Neural cell (in vitro differentiated cells): ENCODE data around the gene TMEM218.

ENCODE experiments used
- CTCF ChIP-seq: fragments of 450-650 bp; IDR thresholded peaks from 2 replicates; pipeline ENCODE4 v1.5.1; 2014; ENCODE audit warnings: antibody characterized with exemption, mild to moderate bottlenecking, moderate library complexity; ENCODE audit not compliant: poor library complexity, severe bottlenecking
- EP300 ChIP-seq: fragments of 450-650 bp; conservative IDR thresholded peaks from 2 replicates; pipeline ENCODE4 v1.6.1; 2014; ENCODE audit warnings: antibody characterized with exemption, mild to moderate bottlenecking, moderate library complexity; ENCODE audit not compliant: poor library complexity, severe bottlenecking
- EZH2 ChIP-seq: fragments of 200-600, 300-800 bp; shearing (Covaris generic), sonication (generic); IDR thresholded peaks from 2 replicates; pipeline ENCODE4 v1.6.1; 2014; ENCODE audit warnings: antibody characterized with exemption, low read length, borderline replicate concordance, mild to moderate bottlenecking; ENCODE audit not compliant: insufficient read depth, poor library complexity, severe bottlenecking
- POLR2AphosphoS5 ChIP-seq: IDR thresholded peaks from 2 replicates; pipeline ENCODE4 v1.6.1; 2012
- RAD21 ChIP-seq: fragments of 450-650 bp; conservative IDR thresholded peaks from 2 replicates; pipeline ENCODE4 v1.6.1; 2014; ENCODE audit warnings: antibody characterized with exemption, mild to moderate bottlenecking, moderate library complexity
- REST ChIP-seq: IDR thresholded peaks from 2 replicates; pipeline ENCODE4 v1.6.1; 2012; ENCODE audit warnings: borderline replicate concordance
- SMC3 ChIP-seq: fragments of 450-650 bp; conservative IDR thresholded peaks from 2 replicates; pipeline ENCODE4 v1.6.1; 2014; ENCODE audit warnings: antibody characterized with exemption, mild to moderate bottlenecking, moderate library complexity; ENCODE audit not compliant: poor library complexity
- TAF1 ChIP-seq: IDR thresholded peaks from 2 replicates; pipeline ENCODE4 v1.6.1; 2012; ENCODE audit warnings: low read depth

- TF ChIP-seq CTCF (no peak), REST (no peak), RAD21 (no peak), EZH2 (no peak), TAF1 (no peak), POLR2AphosphoS5 (no peak), EP300 (no peak), SMC3 (no peak)
Observed at GRCh38 chr11:125053167-125053566, 58.3 kb downstream of the TMEM218 start.
